Neural crest cell (in vitro differentiated cells): Measurements from ENCODE around the gene ZNF358. TPM values are rescaled to one million over a fixed set of nuclear protein-coding genes. Genes with fewer than 3 reads are reported as not detected.

Experiments used
- DNase-seq: peaks from one replicate; pipeline ENCODE4 v3.0.0; 2021; ENCODE audit warnings: low read depth, mixed read lengths, low spot score
- H3K27ac Mint-ChIP-seq: one replicate; pipeline ENCODE4 v1.8.0; 2021; ENCODE audit warnings: mild to moderate bottlenecking, mixed read lengths; ENCODE audit not compliant: unreplicated experiment
- H3K27me3 Mint-ChIP-seq: 2 replicates; pipeline ENCODE4 v1.8.0; 2021; ENCODE audit warnings: low read depth, mild to moderate bottlenecking, mixed read lengths
- H3K36me3 Mint-ChIP-seq: 2 replicates; pipeline ENCODE4 v1.8.0; 2021; ENCODE audit warnings: low read depth, mild to moderate bottlenecking, mixed read lengths
- H3K4me1 Mint-ChIP-seq: 2 replicates; pipeline ENCODE4 v1.8.0; 2021; ENCODE audit warnings: mixed read lengths
- H3K4me3 Mint-ChIP-seq: one replicate; pipeline ENCODE4 v1.8.0; 2021; ENCODE audit warnings: mild to moderate bottlenecking, mixed read lengths
- H3K9me3 Mint-ChIP-seq: 2 replicates; pipeline ENCODE4 v1.8.0; 2021; ENCODE audit warnings: mixed read lengths
- CTCF ChIP-seq: fragments of 200-600 bp; sonication (generic); conservative IDR thresholded peaks from 2 replicates; pipeline ENCODE4 v1.5.0; 2021; ENCODE audit warnings: antibody characterized with exemption, mild to moderate bottlenecking
- total RNA-seq: library from RNA; stranded (reverse); gene quantifications from 2 replicates; pipeline ENCODE4 v1.2.1, GENCODE V29; 2021

ZNF358 gene
- total RNA-seq, 1 donor from 2014 or later: 75.6 TPM

- H3K4me1 Mint-ChIP-seq: peaks cover 37% of the 10 kb centered on the region
- no peaks in the 10 kb centered on the region for H3K9me3 Mint-ChIP-seq
- H3K27me3 Mint-ChIP-seq: peaks cover 3% of the 10 kb centered on the region
- H3K27ac Mint-ChIP-seq: peak overlapping the region; percentile 59
- no peaks in the 10 kb centered on the region for H3K36me3 Mint-ChIP-seq
- no peak for DNase-seq
- no peak overlapping the region for H3K4me3 Mint-ChIP-seq
- no peak for TF ChIP-seq CTCF
Measured at GRCh38 chr19:7492558-7492957, 23.3 kb upstream of the ZNF358 start.

- TF ChIP-seq CTCF: peak; percentile 47
- peak; percentile 41 for DNase-seq
- Mint-ChIP-seq H3K36me3 (no peaks in the 10 kb centered on the region), H3K4me3 (peak overlapping the region; percentile 56), H3K27me3 (peaks cover 15% of the 10 kb centered on the region), H3K27ac (peak overlapping the region; percentile 96), H3K9me3 (no peaks in the 10 kb centered on the region), H3K4me1 (peaks cover 31% of the 10 kb centered on the region)
Measured at GRCh38 chr19:7494416-7495098, 21.3 kb upstream of the ZNF358 start.

DNA sequence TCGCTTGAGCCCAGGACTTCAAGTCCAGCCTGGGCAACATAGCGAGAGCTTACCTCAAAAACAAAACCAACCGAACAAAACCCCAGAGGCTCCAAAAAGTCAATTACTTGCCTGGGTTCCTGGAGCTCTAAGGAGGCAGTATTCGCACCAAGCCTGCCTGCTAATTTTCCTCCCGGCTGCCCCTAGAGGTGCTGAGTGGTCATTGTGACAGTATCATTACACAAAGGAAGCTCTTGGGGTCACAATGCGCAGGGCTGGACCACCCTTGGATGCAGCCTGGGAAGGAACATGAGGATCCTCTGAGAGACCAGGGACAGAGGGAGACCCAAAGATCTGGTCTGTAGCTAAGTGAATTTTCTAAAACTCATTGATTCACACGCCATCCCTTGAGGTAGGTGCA is 18.6 kb upstream of the ZNF358 start:
- no peaks in the 10 kb centered on the region for H3K9me3 Mint-ChIP-seq
- no peak overlapping the region for H3K27ac Mint-ChIP-seq
- TF ChIP-seq CTCF: peak; percentile 55
- no peak for DNase-seq
- H3K4me3 Mint-ChIP-seq: peak overlapping the region; percentile 76
- no peaks in the 10 kb centered on the region for H3K36me3 Mint-ChIP-seq
- peaks cover 29% of the 10 kb centered on the region for H3K27me3 Mint-ChIP-seq
- peaks cover 24% of the 10 kb centered on the region for H3K4me1 Mint-ChIP-seq

GRCh38 chr19:7500811-7501450 is 15.0 kb upstream of the ZNF358 start:
- H3K4me1 Mint-ChIP-seq: peaks cover 10% of the 10 kb centered on the region
- H3K27me3 Mint-ChIP-seq: peaks cover 41% of the 10 kb centered on the region

DNA sequence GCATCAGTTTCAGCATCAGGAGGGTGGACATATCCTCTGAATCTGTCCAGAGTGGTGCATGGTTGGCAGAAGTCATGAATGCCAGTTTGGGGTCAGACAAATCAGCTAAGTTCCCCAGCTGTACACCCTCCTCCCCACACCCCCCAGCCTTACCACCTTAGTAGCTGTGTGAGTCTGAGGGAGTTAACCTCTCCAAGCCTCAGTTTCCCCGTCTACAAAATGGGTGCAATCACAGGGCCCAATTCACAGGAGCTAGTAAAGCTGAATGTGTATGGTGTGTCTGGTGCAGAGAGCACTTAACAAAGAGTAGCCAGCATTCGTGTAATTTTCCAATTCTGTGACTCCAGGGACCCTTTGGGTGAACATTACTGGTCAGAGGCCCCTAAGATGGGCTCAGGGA is 13.4 kb upstream of the ZNF358 start:
- no peak overlapping the region for H3K4me3 Mint-ChIP-seq
- H3K36me3 Mint-ChIP-seq: no peaks in the 10 kb centered on the region
- H3K27ac Mint-ChIP-seq: no peak overlapping the region
- no peak for TF ChIP-seq CTCF
- H3K27me3 Mint-ChIP-seq: peaks cover 41% of the 10 kb centered on the region
- peaks cover 8% of the 10 kb centered on the region for H3K4me1 Mint-ChIP-seq
- no peak for DNase-seq
- no peaks in the 10 kb centered on the region for H3K9me3 Mint-ChIP-seq

More at GRCh38 chr19:7500811-7501450, 15.0 kb upstream of the ZNF358 start:
- no peaks in the 10 kb centered on the region for H3K9me3 Mint-ChIP-seq
- H3K27ac Mint-ChIP-seq: no peak overlapping the region
- peak overlapping the region; percentile 34 for H3K4me3 Mint-ChIP-seq
- DNase-seq: peak; percentile 69
- TF ChIP-seq CTCF: peak; percentile 43
- H3K36me3 Mint-ChIP-seq: no peaks in the 10 kb centered on the region
